H7 (cell line): ENCODE data around the gene ALDOC. TPM values are rescaled to one million over a fixed set of nuclear protein-coding genes. Genes with fewer than 3 reads are reported as not detected.

Source experiments
- DNase-seq: peaks from one replicate; pipeline ENCODE4 v3.0.0; 2012
- H3K27me3 ChIP-seq: 2 replicates; pipeline ENCODE4 v1.6.0; 2011; ENCODE audit warnings: mild to moderate bottlenecking, low read length; ENCODE audit not compliant: control insufficient read depth, insufficient read depth
- H3K36me3 ChIP-seq: replicated peaks from 2 replicates; pipeline ENCODE4 v1.5.1; 2011; ENCODE audit warnings: low read length; ENCODE audit not compliant: control insufficient read depth, insufficient read depth
- H3K4me3 ChIP-seq: 2 replicates; pipeline ENCODE4 v1.5.1; 2011; ENCODE audit warnings: low read depth, mild to moderate bottlenecking, control low read depth, low read length, moderate library complexity; ENCODE audit not compliant: insufficient read depth
- total RNA-seq: library from RNA; depleted of rRNA; stranded (reverse); fragments of >200 nt; shearing (Covaris generic); gene quantifications from 2 replicates; pipeline ENCODE4 v1.2.3, GENCODE V29; 2014

Gene ALDOC
- total RNA-seq, 1 experiment from 2014 or later: 69.9 TPM

DNA sequence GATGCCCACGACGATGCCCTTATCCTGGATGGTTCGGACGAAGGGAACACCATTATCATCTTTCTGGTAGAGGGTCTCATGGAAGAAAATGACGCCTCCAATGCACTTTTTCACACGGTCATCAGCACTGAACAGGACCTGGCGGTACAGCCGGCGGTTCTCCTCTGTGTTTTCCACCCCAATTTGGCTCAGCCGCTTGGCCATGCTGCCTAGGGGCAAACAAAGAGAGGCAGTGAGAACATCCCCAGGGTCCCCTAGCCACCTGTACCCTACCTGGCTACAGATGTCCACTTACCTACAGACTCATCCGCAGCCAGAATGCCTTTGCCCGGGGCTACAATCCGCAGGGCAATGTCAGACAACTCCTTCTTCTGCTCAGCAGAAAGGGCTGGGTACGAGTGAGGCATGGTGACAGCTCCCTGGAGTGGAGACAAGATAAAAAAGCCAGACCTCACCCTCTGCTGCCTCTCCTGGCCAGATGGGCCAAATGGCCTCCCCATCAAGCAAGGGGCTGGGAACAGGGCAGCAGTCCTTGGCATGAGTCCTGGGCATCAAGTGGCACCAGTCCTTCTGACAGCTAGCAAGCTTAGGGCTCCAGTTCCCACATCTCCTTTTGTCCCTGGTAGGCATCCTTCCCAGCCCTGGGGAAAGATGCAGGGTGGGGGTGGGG is 1.4 kb downstream of the ALDOC start:
- peak; percentile 34 for DNase-seq
- H3K36me3 ChIP-seq: peaks cover 30% of the 10 kb centered on the region
- peaks cover 3% of the 10 kb centered on the region; the same call in 1 of the 2 replicates for H3K27me3 ChIP-seq
- H3K4me3 ChIP-seq: no peak overlapping the region

DNA sequence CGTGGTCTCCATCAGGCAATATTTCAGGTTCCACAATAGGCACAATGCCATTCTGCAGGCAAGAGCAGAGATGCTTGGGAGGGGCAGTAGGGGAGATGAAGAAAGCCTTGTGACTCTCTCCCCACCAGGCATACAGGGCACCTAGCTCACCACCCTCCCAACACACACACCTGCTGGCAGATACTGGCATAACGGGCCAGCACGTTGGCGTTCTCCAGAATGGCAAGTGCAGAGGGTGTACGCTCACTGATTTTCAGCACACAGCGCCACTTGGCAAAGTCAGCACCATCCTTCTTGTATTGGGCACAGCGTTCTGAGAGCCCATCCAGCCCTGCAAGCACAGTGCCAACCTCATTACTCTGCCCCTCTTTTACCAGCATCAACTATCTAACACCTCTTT is 2.2 kb downstream of the ALDOC start:
- Histone ChIP-seq H3K36me3 (peaks cover 25% of the 10 kb centered on the region), H3K27me3 (peaks cover 3% of the 10 kb centered on the region; the same call in 1 of the 2 replicates), H3K4me3 (no peak overlapping the region)
- DNase-seq: no peak

DNA sequence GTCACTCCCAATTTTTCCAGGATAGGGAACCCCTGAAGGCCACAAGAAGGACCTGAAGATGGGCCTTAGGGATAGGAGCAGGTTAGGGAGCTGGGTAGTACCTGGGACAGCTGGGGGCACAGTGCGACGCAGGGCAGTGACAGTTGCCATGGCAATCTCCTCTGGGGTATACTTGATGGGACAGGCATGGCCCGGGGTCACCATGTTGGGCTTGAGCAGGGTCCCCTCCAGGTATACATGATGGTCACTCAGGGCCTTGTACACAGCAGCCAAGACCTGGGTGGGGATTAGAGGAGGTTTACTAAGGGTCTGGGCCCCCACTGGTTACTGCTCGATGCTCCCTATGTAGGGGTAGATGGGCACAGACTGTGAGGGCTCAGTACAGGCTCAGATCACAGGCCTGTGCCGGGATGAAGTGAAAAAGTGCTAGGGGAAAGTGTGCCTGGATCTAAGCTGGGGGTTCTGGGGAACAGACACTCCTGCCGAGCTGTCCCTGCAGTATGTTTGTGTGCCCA is 2.7 kb downstream of the ALDOC start:
- DNase-seq: no peak
- Histone ChIP-seq H3K27me3 (peaks cover 3% of the 10 kb centered on the region; the same call in 1 of the 2 replicates), H3K36me3 (peaks cover 20% of the 10 kb centered on the region), H3K4me3 (no peak overlapping the region)

DNA sequence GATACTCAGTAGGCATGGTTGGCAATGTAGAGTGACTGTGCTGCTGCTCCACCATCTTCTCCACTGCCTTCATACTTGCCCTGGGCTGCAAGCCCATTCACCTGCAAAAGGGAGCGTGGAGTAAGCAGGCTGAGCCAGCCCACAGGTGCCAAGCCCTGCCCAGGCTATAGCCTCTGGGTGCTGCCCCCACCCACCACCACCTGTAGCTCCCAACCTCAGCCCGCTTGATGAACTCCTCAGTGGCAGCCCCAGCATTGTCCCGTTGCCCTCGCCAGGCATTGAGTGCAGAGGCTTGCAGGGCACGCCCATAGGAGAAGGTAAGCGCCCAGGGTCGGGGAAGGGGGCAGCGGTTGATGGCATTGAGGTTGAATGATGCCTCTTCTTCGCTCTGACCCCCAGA is 3.2 kb downstream of the ALDOC start:
- Histone ChIP-seq H3K36me3 (peaks cover 15% of the 10 kb centered on the region), H3K4me3 (no peak overlapping the region), H3K27me3 (peaks cover 3% of the 10 kb centered on the region; the same call in 1 of the 2 replicates)
- DNase-seq: no peak

DNA sequence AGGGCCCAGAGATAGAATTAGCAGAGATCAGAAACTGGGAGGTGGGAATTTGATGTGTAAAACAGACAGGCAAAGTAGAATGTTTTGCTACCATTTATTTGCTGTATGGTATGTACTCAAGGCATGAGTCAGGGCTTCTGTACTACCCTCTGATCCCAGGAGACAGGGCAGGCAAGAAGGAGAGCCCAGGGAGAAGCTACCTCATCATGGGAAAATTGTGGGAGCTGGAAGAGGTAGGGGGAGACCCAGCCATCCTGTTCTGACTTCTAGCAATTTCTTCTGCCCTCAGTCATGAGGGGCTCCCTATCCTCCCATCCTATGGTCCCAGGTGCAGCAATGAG is 3.7 kb downstream of the ALDOC start:
- peaks cover 3% of the 10 kb centered on the region; the same call in 1 of the 2 replicates for H3K27me3 ChIP-seq
- peaks cover 9% of the 10 kb centered on the region for H3K36me3 ChIP-seq
- no peak for DNase-seq
- no peak overlapping the region for H3K4me3 ChIP-seq

DNA sequence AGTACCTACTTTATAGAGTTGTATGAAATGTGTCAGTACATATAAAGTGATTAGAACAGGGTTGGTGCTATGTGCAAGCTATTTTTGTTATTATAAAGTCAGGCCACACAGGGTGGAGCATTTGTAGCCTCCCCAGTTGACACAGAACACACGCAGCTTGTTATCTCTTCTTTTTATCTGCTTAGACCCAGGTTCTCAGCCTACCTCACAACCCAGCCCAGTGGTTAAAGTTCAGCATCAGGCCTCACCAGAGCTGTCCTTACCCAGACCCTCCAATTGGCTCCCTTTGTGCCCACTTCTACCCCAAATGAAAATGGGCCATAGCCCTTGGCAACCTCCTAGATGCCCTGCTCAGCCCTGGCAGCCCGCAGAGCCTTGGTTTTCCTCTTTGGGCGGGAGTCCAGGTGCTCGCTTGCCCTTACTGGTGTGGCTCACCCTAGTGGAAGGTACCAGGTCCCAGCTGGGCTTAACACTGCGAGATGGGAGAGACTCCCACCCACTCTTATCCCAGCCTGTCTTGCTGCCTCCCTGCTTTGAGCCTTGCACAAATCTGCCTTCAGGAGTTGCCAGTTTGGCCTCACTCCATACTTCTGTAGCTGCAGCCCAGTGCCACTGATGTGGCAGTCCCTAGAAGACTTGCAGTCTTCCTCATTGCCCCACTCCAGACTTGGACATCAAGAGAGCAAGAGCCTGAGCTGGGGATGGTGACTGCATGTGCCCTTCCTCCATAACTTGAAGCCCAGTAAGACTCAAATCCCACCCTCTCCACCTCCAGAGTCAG is 4.2 kb downstream of the ALDOC start:
- peak; percentile 35 for DNase-seq
- H3K27me3 ChIP-seq: peaks cover 3% of the 10 kb centered on the region; the same call in 1 of the 2 replicates
- peaks cover 7% of the 10 kb centered on the region for H3K36me3 ChIP-seq
- no peak overlapping the region for H3K4me3 ChIP-seq

DNA sequence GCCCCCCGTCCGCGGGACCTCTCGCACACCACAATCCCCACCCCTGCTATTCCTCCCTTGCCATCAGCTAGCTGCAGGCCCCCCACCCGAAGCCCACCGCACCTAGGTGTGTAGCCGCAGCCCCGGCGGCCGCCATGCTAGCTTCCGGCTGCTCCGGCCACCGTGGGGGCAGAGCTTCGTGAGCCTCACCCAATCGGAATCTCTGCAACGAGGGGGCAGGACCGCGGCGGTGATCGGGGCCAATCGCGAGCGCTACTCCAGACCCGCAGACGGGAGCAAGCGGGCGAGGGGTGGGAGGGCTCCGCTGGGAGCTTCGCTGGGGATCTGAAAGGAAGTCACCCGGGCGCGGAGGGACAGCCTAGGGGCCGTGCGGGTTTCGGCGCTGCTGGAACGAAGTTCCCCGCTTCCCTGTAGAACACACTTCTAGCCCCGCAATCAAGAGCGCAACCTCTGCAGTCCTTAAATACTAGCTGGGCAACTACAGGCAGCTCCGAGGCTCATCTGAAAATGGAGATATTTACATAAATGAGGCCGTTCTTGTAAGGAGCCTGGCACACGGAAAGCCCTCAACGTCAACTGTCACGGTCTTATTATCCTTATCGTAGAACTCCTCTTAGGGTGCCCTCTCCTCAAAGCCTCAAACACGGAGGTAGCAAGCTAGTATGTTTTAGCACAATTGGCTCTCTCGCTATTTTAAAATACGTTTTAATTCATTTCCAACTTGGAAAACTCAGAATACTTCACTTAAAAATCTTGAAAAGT is 5.2 kb downstream of the ALDOC start, which contains the start of gene PIGS:
TSS of gene PIGS (minus strand) at position 164 of the 762 bp plus-strand sequence. CDS start at position 136, 28 bp downstream.
- H3K36me3 ChIP-seq: peaks cover 6% of the 10 kb centered on the region
- peaks cover 3% of the 10 kb centered on the region; the same call in 1 of the 2 replicates for H3K27me3 ChIP-seq
- H3K4me3 ChIP-seq: peak within 1 kb of the TSS; percentile 92
- DNase-seq: peak; percentile 99

DNA sequence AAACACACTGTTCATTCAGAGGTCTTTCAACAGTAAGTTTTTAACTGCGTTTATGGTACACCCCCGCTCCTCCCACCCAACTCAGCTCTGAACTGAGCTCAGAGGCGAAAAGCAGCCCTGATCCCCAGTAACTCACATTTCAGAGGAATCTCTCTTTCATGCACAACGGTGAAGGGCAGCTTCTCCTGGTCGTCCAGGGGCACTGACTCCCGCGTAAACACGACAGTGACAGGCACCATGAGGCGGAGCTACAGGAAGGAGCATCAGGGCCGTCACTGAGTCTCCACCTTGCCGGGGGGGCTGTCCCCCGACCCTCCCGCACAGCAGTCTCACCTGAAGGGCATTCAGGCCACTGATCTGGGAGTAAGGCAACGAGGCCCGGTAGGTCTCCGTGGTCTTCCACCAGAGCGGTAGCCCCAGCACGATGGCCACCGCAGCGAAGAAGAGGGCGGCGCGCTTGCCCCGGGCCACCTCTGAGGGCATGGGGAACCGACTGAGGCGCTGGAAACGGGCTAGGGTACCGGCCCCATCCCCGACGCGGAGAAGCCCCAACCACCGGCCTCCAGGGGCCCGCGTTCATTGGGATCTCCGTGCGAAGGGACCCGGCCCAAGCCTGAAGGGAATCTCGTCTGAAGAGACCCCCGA is 5.9 kb downstream of the ALDOC start:
- Histone ChIP-seq H3K27me3 (peaks cover 3% of the 10 kb centered on the region; the same call in 1 of the 2 replicates), H3K4me3 (peak overlapping the region; percentile 92), H3K36me3 (peaks cover 6% of the 10 kb centered on the region)
- peak; percentile 78 for DNase-seq

DNA sequence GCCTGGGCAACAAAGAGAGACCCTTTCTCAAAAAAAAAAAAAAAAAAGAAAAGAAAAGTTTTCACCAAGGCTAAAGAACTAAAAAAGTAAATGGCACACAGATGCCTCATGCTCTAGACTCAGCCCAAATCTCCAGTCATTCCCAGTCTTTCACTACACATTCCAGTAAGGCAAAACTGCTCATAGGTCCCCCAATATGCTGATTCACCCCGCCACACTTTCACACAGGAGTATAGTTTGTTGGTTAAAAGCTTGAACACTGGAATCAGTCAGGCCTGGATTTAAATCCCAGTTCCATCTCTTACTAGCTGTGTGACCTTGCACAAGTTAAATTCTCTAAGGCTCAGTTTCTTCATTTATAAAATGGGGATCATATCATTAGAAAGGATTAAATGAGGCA is 7.2 kb downstream of the ALDOC start:
- peaks cover 3% of the 10 kb centered on the region for H3K36me3 ChIP-seq
- H3K27me3 ChIP-seq: peaks cover 3% of the 10 kb centered on the region; the same call in 1 of the 2 replicates
- no peak overlapping the region for H3K4me3 ChIP-seq
- no peak for DNase-seq

DNA sequence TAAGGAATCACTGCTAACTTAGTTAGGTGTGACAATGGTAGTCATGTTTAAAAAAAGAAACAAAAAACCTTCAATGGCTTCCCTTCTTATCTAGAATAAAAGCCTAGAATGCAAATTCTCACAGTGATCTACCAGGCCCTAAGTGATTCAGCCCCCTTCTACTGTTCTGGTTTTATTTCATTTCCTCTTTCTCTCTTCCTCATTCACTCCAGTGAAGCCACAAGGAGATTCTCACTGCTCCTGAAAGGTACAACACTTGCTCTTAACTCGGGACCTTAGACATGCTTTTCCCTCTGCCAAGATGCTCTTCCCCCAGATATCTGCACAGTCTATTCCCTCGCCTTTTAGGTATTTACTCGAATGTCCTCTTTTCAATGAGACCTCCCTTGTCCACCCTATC is 9.1 kb downstream of the ALDOC start:
- peaks cover 2% of the 10 kb centered on the region; the same call in 1 of the 2 replicates for H3K27me3 ChIP-seq

DNA sequence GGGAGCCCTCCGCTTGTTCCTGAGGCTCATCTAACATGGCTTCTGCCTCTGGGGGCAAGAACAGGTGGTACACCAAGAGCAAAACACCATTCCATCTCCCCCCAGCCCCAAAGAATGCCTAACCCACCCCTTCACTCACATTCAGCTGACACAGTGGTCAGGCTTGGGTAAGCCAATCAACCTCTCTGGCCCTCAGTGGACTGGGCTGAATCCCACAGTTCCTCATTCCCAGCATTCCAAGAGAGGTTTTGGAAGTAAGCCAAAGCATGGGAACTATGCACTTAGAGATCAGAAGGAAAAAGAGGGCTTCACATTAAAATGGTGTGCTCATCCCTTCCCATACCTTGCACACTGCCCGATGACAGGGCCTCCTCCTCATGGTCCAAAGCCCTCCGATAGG is 13.2 kb downstream of the ALDOC start:
- peaks cover 4% of the 10 kb centered on the region for H3K36me3 ChIP-seq
- no peak overlapping the region for H3K4me3 ChIP-seq
- no peak for DNase-seq
- H3K27me3 ChIP-seq: no peaks in the 10 kb centered on the region

More for the DNA sequence above, 9.1 kb downstream of the ALDOC start:
- Histone ChIP-seq H3K36me3 (peaks cover 1% of the 10 kb centered on the region; the same call in 1 of the 2 replicates), H3K4me3 (no peak overlapping the region)
- no peak for DNase-seq

DNA sequence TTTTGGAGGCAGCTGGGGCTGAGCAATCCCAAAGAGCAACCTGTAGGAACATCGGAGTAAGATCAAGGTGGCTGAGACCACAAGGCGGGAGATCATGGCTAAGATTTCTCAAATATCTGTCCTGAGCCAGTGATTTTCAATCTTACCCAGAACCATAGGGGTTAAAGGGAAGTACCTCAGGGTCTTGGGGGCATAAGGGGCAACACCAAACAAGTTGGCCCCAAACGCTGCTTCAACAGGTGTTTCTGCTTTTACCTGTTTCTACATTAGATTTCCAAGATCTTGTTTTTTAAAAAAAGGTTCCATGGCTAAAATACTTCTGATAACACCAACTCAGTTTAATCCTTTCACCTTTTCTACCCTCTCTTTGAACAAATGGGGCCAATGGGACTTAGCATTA is 21.7 kb downstream of the ALDOC start:
- Histone ChIP-seq H3K36me3 (peaks cover 12% of the 10 kb centered on the region), H3K27me3 (peaks cover 2% of the 10 kb centered on the region), H3K4me3 (no peak overlapping the region)
- no peak for DNase-seq

DNA sequence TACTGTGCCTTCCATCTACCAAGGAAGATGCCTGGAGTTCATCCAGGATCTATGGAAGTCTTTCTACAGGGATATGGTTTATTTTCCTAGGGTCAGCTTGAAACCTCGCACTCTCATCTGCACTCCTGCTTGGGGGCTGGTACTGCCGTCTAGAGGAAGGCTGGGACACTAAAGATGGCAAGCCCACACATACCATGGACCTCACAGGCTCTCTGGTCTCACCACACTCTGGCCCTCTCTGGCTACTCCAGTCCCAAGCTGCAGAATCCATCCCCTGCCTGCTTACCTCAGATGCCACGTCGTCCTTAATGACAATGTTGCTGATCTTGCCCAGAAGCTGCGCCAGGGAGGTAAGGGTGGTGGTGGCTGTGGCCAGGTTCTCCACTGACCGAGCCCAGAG is 22.1 kb downstream of the ALDOC start:
- Histone ChIP-seq H3K36me3 (peaks cover 10% of the 10 kb centered on the region), H3K27me3 (peaks cover 2% of the 10 kb centered on the region), H3K4me3 (no peak overlapping the region)
- DNase-seq: no peak

DNA sequence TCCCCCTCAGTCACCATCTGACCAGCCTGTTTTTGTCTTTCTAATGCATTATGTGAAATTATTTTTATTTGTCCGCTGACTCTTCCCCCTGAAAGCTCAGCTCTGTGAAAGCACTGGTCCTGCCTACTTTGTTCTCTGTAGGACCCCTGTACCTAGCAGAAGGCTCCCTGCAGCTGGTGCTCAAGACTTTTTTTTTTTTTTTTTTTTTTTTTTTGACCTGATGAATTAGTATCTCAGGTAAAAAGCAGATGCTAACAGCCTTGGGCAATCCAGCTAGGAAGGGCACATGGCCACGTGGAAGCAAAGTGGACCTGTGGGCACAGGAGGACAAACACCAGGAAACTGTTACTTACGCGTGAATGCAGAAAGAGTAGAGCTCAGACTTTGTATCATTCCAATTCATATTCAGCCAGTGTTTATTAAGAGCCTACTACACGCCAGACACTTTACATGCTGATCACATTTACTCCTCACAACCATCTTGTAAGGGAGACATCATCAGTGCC is 23.6 kb downstream of the ALDOC start:
- Histone ChIP-seq H3K4me3 (peak overlapping the region; percentile 14; the same call in 1 of the 2 replicates), H3K36me3 (peaks cover 10% of the 10 kb centered on the region), H3K27me3 (peaks cover 2% of the 10 kb centered on the region)
- DNase-seq: no peak
